HL-60 (cell line): ENCODE measurements around the gene IQGAP1.

Source experiments
- CTCF ChIP-seq: IDR thresholded peaks from one replicate; pipeline ENCODE4 v1.5.1; 2011; ENCODE audit warnings: low read length, control low read depth, inconsistent platforms; ENCODE audit not compliant: insufficient read depth
- GABPA ChIP-seq: IDR thresholded peaks from 2 replicates; pipeline ENCODE4 v1.6.1; 2012; ENCODE audit warnings: low read depth
- POLR2AphosphoS5 ChIP-seq: IDR thresholded peaks from 2 replicates; pipeline ENCODE4 v1.6.1; 2012; ENCODE audit warnings: low read depth
- REST ChIP-seq: IDR thresholded peaks from 2 replicates; pipeline ENCODE4 v1.6.1; 2012; ENCODE audit warnings: low read depth; ENCODE audit not compliant: insufficient replicate concordance

DNA sequence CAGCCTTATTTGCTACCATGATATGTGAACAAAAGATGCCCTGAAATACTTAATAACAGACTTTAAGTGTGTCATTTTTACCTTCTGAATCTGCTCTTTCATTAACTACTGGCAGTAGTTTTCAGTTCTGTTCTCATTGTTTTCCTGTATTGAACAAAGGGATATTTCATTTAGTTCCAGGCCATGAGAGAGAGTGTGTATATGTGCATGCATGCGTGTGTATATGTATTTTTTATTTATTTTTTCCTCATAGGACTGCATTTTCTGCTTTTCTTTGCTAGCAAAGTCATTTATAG lies 94.9 kb downstream of the IQGAP1 start:
- TF ChIP-seq CTCF (no peak), REST (no peak), GABPA (no peak), POLR2AphosphoS5 (no peak)
